ENCODE results near the gene TMEM125.

Gene TMEM125

GRCh38 chr1:43274125-43274803 lies 4.5 kb downstream of the TMEM125 start:
- DNase-seq (ENCODE audit: low spot score): no peak

- DNase-seq (ENCODE audit: low spot score): no peak
Observed at GRCh38 chr1:43274804-43275180, 5.0 kb downstream of the TMEM125 start.

DNA sequence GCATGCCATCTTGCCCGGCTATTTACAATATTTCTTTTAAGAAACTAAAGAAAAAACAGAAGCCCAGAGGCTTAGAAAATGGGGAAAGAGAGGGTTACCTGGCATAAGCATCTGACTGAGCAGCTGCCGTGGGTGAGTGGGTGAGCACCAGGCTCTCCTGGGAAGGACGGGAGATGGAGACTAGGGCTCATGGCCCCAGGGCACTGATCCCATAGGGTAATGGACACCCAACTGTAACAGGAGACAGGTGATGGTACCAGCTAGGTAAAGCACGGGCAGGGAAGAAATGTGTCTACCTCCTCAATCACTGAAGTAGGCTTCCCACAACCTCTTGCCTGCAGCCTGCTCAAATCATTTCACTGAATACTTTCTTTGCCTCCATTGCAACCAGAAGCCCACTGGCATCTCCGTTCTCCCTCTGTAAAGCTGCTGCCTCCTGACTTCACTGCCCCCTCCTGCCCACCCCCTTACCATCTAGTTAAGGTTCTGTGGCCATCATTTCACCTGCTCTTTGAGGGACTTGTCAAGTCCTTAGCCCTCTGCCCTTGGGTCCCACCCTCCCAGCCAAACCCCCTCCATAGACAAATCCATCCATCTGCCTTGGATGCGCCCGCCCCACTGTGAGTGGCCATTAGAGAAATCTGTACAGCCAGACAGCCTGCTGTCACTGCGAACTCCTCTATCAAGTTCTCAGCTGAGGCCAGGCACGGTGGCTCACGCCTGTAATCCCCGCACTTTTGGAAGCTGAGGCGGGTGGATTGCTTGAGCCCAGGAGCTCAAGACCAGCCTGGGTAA lies 6.2 kb downstream of the TMEM125 start:
- no peak for DNase-seq (ENCODE audit: low spot score)

DNA sequence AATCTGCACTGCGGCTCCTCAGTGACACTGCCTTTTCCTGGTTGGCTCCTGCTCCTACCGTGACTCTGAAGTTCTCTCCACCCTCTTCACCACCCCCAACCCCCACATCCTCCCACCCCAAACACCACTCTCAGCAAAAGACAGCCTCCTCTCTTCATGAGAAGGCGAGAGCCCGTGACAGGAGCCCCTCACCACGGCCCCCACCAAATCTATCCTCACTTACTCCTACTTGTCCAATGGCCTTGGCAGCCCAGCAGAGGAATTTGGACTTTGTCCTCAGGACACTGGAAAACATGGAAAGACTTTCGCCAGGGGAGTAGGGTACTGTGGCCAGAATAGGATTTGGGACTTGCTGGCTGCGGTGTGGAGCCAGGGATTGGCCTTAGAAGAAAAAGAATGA lies 6.9 kb downstream of the TMEM125 start:
- DNase-seq (ENCODE audit: low spot score): peak; percentile 65

DNA sequence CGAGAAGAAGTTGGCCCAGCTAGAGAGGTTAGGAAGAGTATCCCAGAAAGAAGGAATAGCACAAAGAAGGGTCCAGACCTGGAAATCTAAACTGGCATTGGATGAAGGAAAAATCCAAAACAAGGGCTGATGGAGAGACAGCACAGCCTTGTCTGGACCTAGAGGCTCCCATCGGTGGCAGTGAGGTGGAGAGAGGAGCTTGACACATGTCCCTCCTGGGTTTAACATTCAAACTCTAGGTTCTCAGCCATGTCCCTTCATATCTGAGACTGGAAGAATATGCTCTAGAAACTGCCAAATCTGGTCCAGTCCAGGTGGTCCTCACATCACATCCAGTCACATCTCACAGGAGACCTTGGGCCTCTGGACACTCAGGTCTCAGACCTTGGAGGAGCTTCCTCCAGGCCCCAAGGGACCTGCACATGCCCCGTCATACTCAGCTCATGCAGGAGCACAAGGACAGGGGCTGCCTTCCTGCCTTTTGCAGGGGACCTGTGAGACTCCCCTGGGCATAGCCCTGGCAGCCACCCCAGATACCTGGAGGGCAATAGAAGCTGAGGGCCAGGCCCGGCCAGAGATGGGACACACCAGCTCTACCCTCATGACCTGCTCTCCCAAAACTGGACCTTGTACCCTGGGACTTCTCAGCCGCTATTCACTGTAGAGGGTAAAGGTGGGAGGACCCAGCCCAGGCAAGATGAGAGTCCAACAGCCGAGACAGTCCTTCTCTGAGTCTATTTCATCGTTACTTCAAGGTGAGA lies 7.5 kb downstream of the TMEM125 start:
- DNase-seq (ENCODE audit: low spot score): no peak

DNA sequence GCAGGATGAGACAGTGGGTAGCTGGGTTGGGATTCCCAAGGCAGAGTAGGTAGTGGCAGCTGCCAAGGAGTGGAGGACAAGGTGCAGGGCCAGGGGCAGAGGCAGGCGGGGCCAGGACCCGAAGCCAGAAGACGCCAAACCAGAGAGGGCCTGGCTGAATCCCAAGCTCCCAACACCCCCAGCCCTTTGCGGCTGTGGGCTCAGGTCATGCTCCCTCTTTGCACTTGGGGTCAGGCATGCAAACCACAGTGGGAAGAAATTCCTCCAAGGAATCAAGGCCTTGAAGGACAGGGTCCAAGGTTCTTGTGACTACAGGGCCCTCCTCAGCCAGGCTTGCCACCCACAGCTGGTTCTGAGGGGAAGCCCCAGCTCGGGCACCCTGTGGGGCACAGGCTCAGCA lies 9.4 kb downstream of the TMEM125 start:
- no peak for DNase-seq (ENCODE audit: low spot score)

DNA sequence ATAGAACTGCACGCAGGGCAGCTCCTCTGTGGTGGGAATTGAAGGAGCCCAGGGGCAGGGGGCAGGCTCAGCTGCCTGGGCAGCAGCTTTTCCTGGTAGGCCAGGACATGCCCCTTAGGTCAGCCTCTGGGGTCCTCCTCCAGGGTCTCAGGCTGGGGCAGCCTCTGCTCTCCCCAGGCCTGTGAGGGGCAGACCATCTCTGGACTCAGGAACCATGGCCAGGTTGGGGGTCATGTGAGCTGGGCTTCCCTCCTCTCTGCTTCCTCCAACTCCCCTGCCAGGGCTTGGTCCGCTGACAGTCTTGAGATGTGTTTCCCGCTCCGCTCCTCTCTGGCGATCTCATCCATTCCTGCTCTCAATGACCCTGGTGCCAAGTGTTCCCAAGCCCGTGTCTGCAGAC lies 9.9 kb downstream of the TMEM125 start:
- no peak for DNase-seq (ENCODE audit: low spot score)

GRCh38 chr1:43280692-43281091 lies 10.9 kb downstream of the TMEM125 start:
- no peak for DNase-seq (ENCODE audit: low spot score)

GRCh38 chr1:43282220-43283195 lies 12.7 kb downstream of the TMEM125 start:
- DNase-seq (ENCODE audit: low spot score): peak; percentile 77

- no peak for DNase-seq (ENCODE audit: low spot score)
Observed at GRCh38 chr1:43284065-43284464, 14.3 kb downstream of the TMEM125 start.

GRCh38 chr1:43284546-43285110 lies 14.8 kb downstream of the TMEM125 start:
- DNase-seq (ENCODE audit: low spot score): no peak

GRCh38 chr1:43285269-43285990 lies 15.6 kb downstream of the TMEM125 start, which contains the start of gene C1orf210:
C1orf210 (minus strand) TSS chr1:43285581; CDS start chr1:43283270, 2,311 bp downstream.
- DNase-seq (ENCODE audit: low spot score): peak; percentile 58

- no peak for DNase-seq (ENCODE audit: low spot score)
Observed at GRCh38 chr1:43286115-43286514, 16.3 kb downstream of the TMEM125 start.

DNA sequence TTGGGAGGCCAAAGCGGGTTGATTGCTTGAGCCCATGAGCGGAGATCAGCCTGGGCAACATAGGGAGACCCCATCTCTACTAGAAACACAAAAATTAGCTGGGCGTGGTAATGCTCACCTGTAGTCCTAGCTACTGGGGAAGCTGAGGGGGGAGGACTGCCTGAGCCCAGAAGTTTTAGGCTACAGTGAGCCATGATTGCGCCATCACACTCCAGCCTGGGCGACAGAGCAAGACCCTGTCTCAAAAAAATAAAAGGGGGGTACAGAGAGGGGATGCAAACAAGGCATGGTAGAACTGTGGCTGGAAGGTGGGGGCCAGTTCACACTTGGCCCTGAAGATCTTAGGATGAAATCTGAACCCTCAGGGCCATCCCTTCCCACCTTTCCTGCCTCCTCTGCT lies 16.8 kb downstream of the TMEM125 start:
- DNase-seq (ENCODE audit: low spot score): no peak

DNA sequence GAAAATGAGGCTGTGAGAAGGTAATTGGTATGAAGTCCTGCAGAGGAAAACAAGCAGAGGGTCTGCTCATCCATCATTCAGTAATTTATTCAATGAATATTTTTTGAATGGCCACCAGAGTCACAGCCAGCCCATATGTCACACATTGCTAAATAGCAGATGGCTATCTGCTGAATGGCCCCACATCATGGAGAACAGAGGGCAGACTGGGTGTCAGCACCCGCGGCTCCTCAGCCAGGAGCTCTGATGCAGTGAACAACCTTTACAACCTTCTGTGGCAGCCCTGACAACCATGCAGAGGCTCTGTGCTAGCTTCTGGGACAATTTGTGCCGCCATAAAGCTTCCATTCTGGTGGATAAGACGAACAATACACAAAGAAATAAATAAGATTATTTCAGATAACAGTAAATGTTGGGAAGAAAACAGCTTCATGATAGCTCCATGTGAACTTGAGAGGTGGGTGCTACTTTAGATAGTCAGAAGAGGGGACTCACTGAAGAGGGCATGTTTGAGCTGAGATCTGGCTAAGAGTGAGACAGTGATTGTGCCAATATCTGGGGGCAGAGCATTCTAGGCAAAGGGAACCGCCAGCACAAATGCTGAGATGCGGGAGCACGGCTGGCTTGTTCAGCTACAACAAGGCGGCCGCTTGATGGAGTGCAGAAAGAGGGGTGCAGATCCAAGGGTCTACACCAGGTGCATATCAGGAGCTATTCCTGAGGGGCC lies 18.4 kb downstream of the TMEM125 start:
- DNase-seq (ENCODE audit: low spot score): no peak

- no peak for DNase-seq (ENCODE audit: low spot score)
Observed at GRCh38 chr1:43288785-43289706, 19.3 kb downstream of the TMEM125 start.

GRCh38 chr1:43292216-43292615 lies 22.4 kb downstream of the TMEM125 start:
- no peak for DNase-seq (ENCODE audit: low spot score)

GRCh38 chr1:43292679-43293078 lies 22.9 kb downstream of the TMEM125 start:
- DNase-seq (ENCODE audit: low spot score): no peak

- DNase-seq (ENCODE audit: low spot score): no peak
Observed at GRCh38 chr1:43293176-43293575, 23.4 kb downstream of the TMEM125 start.

All from HuH-7 (cell line).